Right renal cortex interstitium (tissue), 3 donors: ENCODE results near the gene TUBGCP2. TPM values are rescaled to one million over a fixed set of nuclear protein-coding genes. Genes with fewer than 3 reads are reported as not detected.
"Not testable (repeated sequence)": the region's sequence is repeated elsewhere in the genome, so short reads cannot be mapped to it uniquely, and the experiment has no call there.

ENCODE experiments used
- DNase-seq, 3 donors: peaks; one replicate each; pipeline ENCODE4 v3.0.0-alpha.2; 2013; ENCODE audit warnings: low read depth in 3 of 3, low spot score in 2 of 3
- polyA plus RNA-seq, 3 donors: library from polyadenylated mRNA; unstranded; fragments of 120-200 nt; gene quantifications; one replicate each; pipeline ENCODE4 v1.2.1, GENCODE V29; 2013; ENCODE audit not compliant: insufficient read length in 3 of 3

Gene TUBGCP2
- polyA plus RNA-seq, 3 donors: 53.6 to 60.4 (median 56.3) TPM

GRCh38 chr10:133235265-133235855 is 73.3 kb downstream of the TUBGCP2 start:
- DNase-seq: no peak

- not testable (repeated sequence) for DNase-seq
Measured at GRCh38 chr10:133234796-133235195, 73.9 kb downstream of the TUBGCP2 start.

GRCh38 chr10:133231946-133232574 is 76.6 kb downstream of the TUBGCP2 start:
- no peak for DNase-seq

- DNase-seq: no peak
Measured at GRCh38 chr10:133231244-133231945, 77.3 kb downstream of the TUBGCP2 start.

- DNase-seq: no peak
Measured at GRCh38 chr10:133230387-133231195, 78.1 kb downstream of the TUBGCP2 start.

- no peak for DNase-seq
Measured at GRCh38 chr10:133230044-133230361, 78.7 kb downstream of the TUBGCP2 start, which contains the start of gene UTF1. Gene UTF1, plus strand, starts transcription at chr10:133230217. Its CDS starts 72 bp downstream, at chr10:133230289.

- DNase-seq: no peak
Measured at GRCh38 chr10:133229265-133230043, 79.2 kb downstream of the TUBGCP2 start.

Other genes with a start within 250 kb of the TUBGCP2 start
- gene ADGRA1, start 220.9 kb downstream of the TUBGCP2 start, polyA plus RNA-seq: 1 to 10 TPM; 1.2 to 1.7 (median 1.5) TPM
- gene KNDC1, start 148.7 kb downstream of the TUBGCP2 start, polyA plus RNA-seq: 1 to 10 TPM; 4.1 to 5.5 (median 4.2) TPM
- gene UTF1, start 78.7 kb downstream of the TUBGCP2 start, polyA plus RNA-seq: not detected
- gene VENTX, start 71.0 kb downstream of the TUBGCP2 start, polyA plus RNA-seq: under 1 TPM; 0.04 to 0.17 (median 0.14) TPM
- 1 to 10 TPM; 1.0 to 1.6 (median 1.3) TPM for gene ADAM8, start 32.0 kb downstream of the TUBGCP2 start, polyA plus RNA-seq
- gene ZNF511, start within 50 bp of the TUBGCP2 start, polyA plus RNA-seq: 10 to 100 TPM; 33.1 to 42.2 (median 34.2) TPM
- not detected for gene CALY, start 28.0 kb upstream of the TUBGCP2 start, polyA plus RNA-seq
- gene PRAP1, start 38.5 kb upstream of the TUBGCP2 start, polyA plus RNA-seq: 1 to 10 TPM; 3.3 to 7.1 (median 5.7) TPM
- 10 to 100 TPM; 13.3 to 19.7 (median 17.2) TPM for gene FUOM, start 49.1 kb upstream of the TUBGCP2 start, polyA plus RNA-seq
- gene ECHS1, start 64.5 kb upstream of the TUBGCP2 start, polyA plus RNA-seq: 100 to 1,000 TPM; 120 to 146 (median 134) TPM
- 1 to 10 TPM; 3.8 to 6.2 (median 4.2) TPM for gene PAOX, start 70.4 kb upstream of the TUBGCP2 start, polyA plus RNA-seq
- 10 to 100 TPM; 63.4 to 66.6 (median 65.1) TPM for gene MTG1, start 85.3 kb upstream of the TUBGCP2 start, polyA plus RNA-seq
- 1 to 10 TPM; 2.7 to 3.5 (median 3.2) TPM for gene SPRN, start 115.8 kb upstream of the TUBGCP2 start, polyA plus RNA-seq
- gene SCART1, start 145.1 kb upstream of the TUBGCP2 start, polyA plus RNA-seq: 1 to 10 TPM in 2 of 3 donors, under 1 TPM in 1; 0.98 to 1.2 (median 1.1) TPM
- under 1 TPM; 0.69 to 0.93 (median 0.76) TPM for gene CYP2E1, start 218.5 kb upstream of the TUBGCP2 start, polyA plus RNA-seq